ENCODE measurements around the gene ZNF581. TPM values are rescaled to one million over a fixed set of nuclear protein-coding genes. Genes with fewer than 3 reads are reported as not detected.

The ZNF581 gene
- total RNA-seq, 2 experiments from 2014 or later, result 24.1 to 25.5 TPM

DNA sequence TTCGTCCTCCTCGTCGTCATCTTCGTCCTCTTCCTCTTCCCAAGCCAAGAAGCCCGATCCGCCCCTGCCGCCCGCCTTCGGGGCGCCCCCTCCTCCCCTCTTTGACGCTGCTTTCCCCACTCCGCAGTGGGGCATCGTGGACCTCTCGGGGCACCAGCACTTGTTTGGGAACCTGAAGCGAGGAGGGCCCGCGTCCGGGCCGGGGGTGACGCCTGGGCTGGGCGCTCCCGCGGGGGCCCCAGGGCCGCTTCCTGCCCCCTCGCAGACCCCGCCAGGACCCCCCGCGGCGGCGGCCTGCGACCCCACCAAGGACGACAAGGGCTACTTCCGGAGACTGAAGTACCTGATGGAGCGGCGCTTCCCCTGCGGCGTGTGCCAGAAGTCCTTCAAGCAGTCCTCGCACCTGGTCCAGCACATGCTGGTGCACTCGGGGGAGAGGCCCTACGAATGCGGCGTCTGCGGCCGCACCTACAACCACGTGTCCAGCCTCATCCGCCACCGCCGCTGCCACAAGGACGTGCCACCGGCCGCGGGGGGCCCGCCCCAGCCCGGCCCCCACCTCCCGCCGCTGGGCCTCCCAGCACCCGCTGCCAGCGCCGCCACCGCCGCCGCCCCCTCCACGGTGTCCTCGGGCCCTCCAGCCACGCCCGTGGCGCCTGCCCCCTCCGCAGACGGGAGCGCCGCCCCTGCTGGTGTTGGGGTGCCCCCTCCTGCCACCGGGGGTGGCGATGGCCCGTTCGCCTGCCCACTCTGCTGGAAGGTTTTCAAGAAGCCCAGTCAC lies 29.3 kb upstream of the ZNF581 start:
- Mint-ChIP-seq H3K36me3 (ENCODE audit: low read depth) (peaks cover 28% of the 10 kb centered on the region), H3K4me3 (no peak overlapping the region), H3K9me3 (no peaks in the 10 kb centered on the region), H3K27me3 (no peaks in the 10 kb centered on the region), H3K27ac (no peak overlapping the region), H3K4me1 (peaks cover 9% of the 10 kb centered on the region)
- POLR2A ChIA-PET, result no interaction called here
- DNase-seq, result no peak
- CTCF ChIA-PET, result no interaction called here

DNA sequence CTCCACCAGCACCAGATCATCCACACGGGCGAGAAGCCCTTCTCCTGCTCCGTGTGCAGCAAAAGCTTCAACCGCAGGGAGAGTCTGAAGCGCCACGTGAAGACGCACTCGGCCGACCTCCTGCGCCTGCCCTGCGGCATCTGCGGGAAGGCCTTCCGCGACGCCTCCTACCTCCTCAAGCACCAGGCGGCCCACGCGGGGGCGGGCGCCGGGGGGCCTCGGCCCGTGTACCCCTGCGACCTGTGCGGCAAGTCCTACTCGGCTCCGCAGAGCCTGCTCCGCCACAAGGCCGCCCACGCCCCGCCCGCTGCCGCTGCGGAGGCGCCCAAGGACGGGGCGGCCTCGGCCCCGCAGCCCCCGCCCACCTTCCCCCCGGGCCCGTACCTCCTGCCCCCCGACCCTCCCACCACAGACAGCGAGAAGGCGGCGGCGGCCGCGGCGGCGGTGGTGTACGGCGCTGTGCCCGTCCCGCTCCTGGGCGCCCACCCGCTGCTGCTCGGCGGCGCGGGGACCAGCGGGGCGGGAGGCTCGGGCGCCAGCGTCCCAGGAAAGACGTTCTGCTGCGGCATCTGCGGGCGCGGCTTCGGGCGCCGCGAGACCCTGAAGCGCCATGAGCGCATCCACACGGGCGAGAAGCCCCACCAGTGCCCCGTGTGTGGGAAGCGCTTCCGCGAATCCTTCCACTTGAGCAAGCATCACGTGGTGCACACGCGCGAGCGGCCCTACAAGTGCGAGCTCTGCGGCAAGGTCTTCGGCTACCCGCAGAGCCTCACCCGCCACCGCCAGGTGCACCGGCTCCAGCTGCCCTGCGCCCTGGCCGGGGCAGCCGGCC lies 28.5 kb upstream of the ZNF581 start:
- H3K4me3 Mint-ChIP-seq, result no peak overlapping the region
- peaks cover 22% of the 10 kb centered on the region for H3K36me3 Mint-ChIP-seq (ENCODE audit: low read depth)
- H3K9me3 Mint-ChIP-seq, result no peaks in the 10 kb centered on the region
- H3K27me3 Mint-ChIP-seq, result no peaks in the 10 kb centered on the region
- peaks cover 12% of the 10 kb centered on the region for H3K4me1 Mint-ChIP-seq
- DNase-seq, result no peak
- CTCF ChIA-PET, result interaction anchor here (1.0 kb wide), 1 partner anchor 8 kb away, joined by 3 read pairs; no protein-coding TSS in a partner anchor
- POLR2A ChIA-PET, result no interaction called here
- no peak overlapping the region for H3K27ac Mint-ChIP-seq

- H3K36me3 Mint-ChIP-seq (ENCODE audit: low read depth), result peaks cover 26% of the 10 kb centered on the region
- CTCF ChIA-PET, result interaction anchor here (0.7 to 1.0 kb wide), 2 partner anchors 9 to 162 kb away, joined by 3 read pairs; no protein-coding TSS in a partner anchor
- peaks cover 16% of the 10 kb centered on the region for H3K4me1 Mint-ChIP-seq
Observed at GRCh38 chr19:55615543-55616394, 27.7 kb upstream of the ZNF581 start.

GRCh38 chr19:55616395-55616875 lies 27.0 kb upstream of the ZNF581 start:
- no peaks in the 10 kb centered on the region for H3K27me3 Mint-ChIP-seq
- no peaks in the 10 kb centered on the region for H3K9me3 Mint-ChIP-seq
- H3K4me3 Mint-ChIP-seq, result no peak overlapping the region
- no peak for DNase-seq
- peaks cover 26% of the 10 kb centered on the region for H3K36me3 Mint-ChIP-seq (ENCODE audit: low read depth)
- CTCF ChIA-PET, result interaction anchor here (0.7 kb wide), 1 partner anchor 163 kb away, joined by 3 read pairs; no protein-coding TSS in a partner anchor
- H3K27ac Mint-ChIP-seq, result no peak overlapping the region
- peaks cover 18% of the 10 kb centered on the region for H3K4me1 Mint-ChIP-seq
- POLR2A ChIA-PET, result no interaction called here

More at GRCh38 chr19:55615543-55616394, 27.7 kb upstream of the ZNF581 start:
- Mint-ChIP-seq H3K27ac (no peak overlapping the region), H3K27me3 (no peaks in the 10 kb centered on the region), H3K4me3 (no peak overlapping the region), H3K9me3 (no peaks in the 10 kb centered on the region)
- POLR2A ChIA-PET, result no interaction called here
- DNase-seq, result no peak

GRCh38 chr19:55617426-55617825 lies 26.0 kb upstream of the ZNF581 start:
- peak overlapping the region; percentile 36 for H3K27ac Mint-ChIP-seq
- no peak for DNase-seq
- no peaks in the 10 kb centered on the region for H3K27me3 Mint-ChIP-seq
- ChIA-PET CTCF (interaction anchor here (0.7 to 4.8 kb wide), 3 partner anchors 11 to 98 kb away, joined by 3 to 30 read pairs (median 4); partner anchors contain the start of gene ZNF865), POLR2A (no interaction called here)
- peaks cover 17% of the 10 kb centered on the region for H3K4me1 Mint-ChIP-seq
- H3K9me3 Mint-ChIP-seq, result no peaks in the 10 kb centered on the region
- peaks cover 26% of the 10 kb centered on the region for H3K36me3 Mint-ChIP-seq (ENCODE audit: low read depth)
- H3K4me3 Mint-ChIP-seq, result no peak overlapping the region

GRCh38 chr19:55618426-55618825 lies 25.0 kb upstream of the ZNF581 start:
- no peaks in the 10 kb centered on the region for H3K9me3 Mint-ChIP-seq
- peaks cover 19% of the 10 kb centered on the region for H3K36me3 Mint-ChIP-seq (ENCODE audit: low read depth)
- ChIA-PET CTCF (interaction anchor here (1.2 to 4.8 kb wide), 2 partner anchors 12 to 99 kb away, joined by 4 to 30 read pairs; partner anchors contain the start of gene ZNF865), POLR2A (no interaction called here)
- no peaks in the 10 kb centered on the region for H3K27me3 Mint-ChIP-seq
- peaks cover 20% of the 10 kb centered on the region for H3K4me1 Mint-ChIP-seq
- no peak overlapping the region for H3K4me3 Mint-ChIP-seq
- no peak for DNase-seq
- H3K27ac Mint-ChIP-seq, result no peak overlapping the region

DNA sequence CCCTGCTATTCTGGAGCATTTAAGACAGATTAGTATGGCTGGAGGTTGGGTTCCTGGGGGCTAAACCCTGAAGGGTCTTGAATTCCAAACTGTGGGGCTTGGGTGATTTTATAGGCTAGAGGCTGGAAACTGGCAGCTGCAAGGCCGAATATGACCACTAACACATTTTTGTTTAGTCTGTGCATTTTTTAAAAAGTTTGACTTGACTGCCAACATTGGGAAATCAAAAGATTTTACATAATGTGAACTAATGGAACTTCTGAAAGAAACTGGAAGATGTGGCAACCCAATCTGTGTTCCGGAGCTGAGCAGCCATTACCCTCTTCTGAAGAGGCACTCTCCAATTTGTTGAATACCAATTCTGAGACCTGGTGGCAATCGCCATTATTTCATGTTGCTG lies 24.2 kb upstream of the ZNF581 start:
- H3K27ac Mint-ChIP-seq, result no peak overlapping the region
- peaks cover 26% of the 10 kb centered on the region for H3K4me1 Mint-ChIP-seq
- DNase-seq, result no peak
- H3K27me3 Mint-ChIP-seq, result no peaks in the 10 kb centered on the region
- CTCF ChIA-PET, result interaction anchor here (4.8 kb wide), 1 partner anchor 13 kb away, joined by 30 read pairs; the partner anchor contains the start of gene ZNF865
- peaks cover 3% of the 10 kb centered on the region for H3K9me3 Mint-ChIP-seq
- H3K36me3 Mint-ChIP-seq (ENCODE audit: low read depth), result peaks cover 21% of the 10 kb centered on the region
- H3K4me3 Mint-ChIP-seq, result no peak overlapping the region
- POLR2A ChIA-PET, result no interaction called here

DNA sequence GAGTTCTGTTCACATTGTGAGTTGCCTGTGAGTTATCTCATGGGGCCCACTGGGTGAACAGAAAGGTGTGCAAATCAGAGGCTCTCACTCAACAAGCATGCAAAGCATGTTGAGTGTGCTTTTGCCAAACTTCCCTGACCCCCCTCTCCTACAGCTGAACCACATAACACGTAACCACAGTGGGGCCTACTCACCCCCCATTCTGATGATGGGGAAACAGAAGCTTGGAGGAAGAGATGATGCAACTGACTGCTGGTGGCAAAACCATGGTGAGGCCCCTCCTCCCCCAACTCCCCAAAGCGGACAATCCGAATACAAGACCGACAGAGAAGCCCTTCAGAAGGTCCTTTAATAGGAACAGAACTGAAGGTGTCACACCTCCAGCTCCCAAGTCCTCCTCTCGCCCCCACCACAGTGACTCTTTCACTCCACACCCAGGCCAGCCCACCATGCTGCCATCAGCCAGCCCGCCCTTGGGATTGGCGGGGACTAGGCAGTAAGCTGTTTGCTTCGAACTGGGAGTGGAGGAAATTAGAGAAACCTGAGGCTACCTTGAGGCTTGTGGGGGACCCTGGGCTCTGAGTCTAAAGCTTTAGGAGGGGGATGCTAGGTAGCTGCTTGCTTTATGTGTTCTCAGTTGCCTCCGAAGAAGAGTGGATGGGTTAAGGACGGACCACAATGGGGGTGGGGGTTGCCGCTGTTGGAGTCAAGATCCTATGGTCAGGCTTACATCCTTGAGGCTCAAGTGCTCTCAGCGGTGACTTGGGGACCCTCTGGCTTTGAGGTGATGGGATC lies 22.8 kb upstream of the ZNF581 start:
- DNase-seq, result no peak
- Mint-ChIP-seq H3K4me3 (no peak overlapping the region), H3K27ac (no peak overlapping the region), H3K9me3 (peaks cover 3% of the 10 kb centered on the region), H3K4me1 (peaks cover 35% of the 10 kb centered on the region), H3K36me3 (ENCODE audit: low read depth) (peaks cover 19% of the 10 kb centered on the region), H3K27me3 (no peaks in the 10 kb centered on the region)
- ChIA-PET CTCF (interaction anchor here (0.9 to 4.8 kb wide), 3 partner anchors 11 to 117 kb away, joined by 3 to 30 read pairs (median 3); partner anchors contain the start of gene ZNF865), POLR2A (interaction anchor here (0.6 kb wide), 1 partner anchor 117 kb away, joined by 3 read pairs; no protein-coding TSS in a partner anchor)

GRCh38 chr19:55621205-55621672 lies 22.2 kb upstream of the ZNF581 start:
- H3K27ac Mint-ChIP-seq, result no peak overlapping the region
- DNase-seq, result no peak
- no peaks in the 10 kb centered on the region for H3K27me3 Mint-ChIP-seq

DNA sequence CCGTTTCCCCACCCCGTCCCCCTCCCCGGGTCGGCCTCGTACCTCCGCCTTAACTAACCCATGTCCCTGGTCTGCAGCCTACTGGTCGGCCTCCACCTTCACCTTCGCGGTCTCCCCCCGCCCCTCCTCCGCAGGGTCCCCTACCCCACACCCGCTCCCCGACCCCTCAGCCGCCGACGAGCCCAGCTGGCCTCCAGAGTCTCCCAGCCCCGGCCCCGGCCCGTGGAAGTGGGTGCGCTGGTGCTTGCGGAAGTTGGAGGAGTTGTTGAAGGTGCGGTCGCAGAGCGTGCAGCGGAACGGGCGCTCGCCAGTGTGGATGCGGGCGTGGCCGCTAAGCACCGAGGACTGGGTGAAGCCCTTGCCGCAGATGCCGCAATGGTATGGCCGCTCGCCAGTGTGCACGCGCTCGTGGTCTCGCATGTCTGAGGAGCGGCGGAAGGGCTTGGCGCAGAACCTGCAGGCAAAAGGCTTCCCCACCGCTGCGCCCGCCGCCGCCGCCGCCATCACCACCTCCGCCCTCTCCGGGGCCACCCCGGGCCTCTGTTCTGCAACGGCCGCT lies 21.7 kb upstream of the ZNF581 start:
- CTCF ChIA-PET, result interaction anchor here (1.7 to 4.8 kb wide), 2 partner anchors 15 to 16 kb away, joined by 6 to 30 read pairs; partner anchors contain the start of gene ZNF865
- peaks cover 45% of the 10 kb centered on the region for H3K4me1 Mint-ChIP-seq

More at GRCh38 chr19:55621205-55621672, 22.2 kb upstream of the ZNF581 start:
- peaks cover 19% of the 10 kb centered on the region for H3K36me3 Mint-ChIP-seq (ENCODE audit: low read depth)
- peaks cover 3% of the 10 kb centered on the region for H3K9me3 Mint-ChIP-seq
- CTCF ChIA-PET, result interaction anchor here (0.9 to 4.8 kb wide), 3 partner anchors 10 to 117 kb away, joined by 3 to 30 read pairs (median 3); partner anchors contain the start of gene ZNF865
- peaks cover 40% of the 10 kb centered on the region for H3K4me1 Mint-ChIP-seq
- H3K4me3 Mint-ChIP-seq, result no peak overlapping the region
- POLR2A ChIA-PET, result interaction anchor here (0.6 kb wide), 1 partner anchor 117 kb away, joined by 3 read pairs; no protein-coding TSS in a partner anchor

More for the DNA sequence above, 21.7 kb upstream of the ZNF581 start:
- DNase-seq, result no peak
- POLR2A ChIA-PET, result no interaction called here
- H3K27me3 Mint-ChIP-seq, result peaks cover under 1% of the 10 kb centered on the region
- H3K9me3 Mint-ChIP-seq, result peaks cover 3% of the 10 kb centered on the region
- no peak overlapping the region for H3K4me3 Mint-ChIP-seq
- H3K27ac Mint-ChIP-seq, result no peak overlapping the region
- peaks cover 16% of the 10 kb centered on the region for H3K36me3 Mint-ChIP-seq (ENCODE audit: low read depth)
